SK-N-SH treated with all-trans-retinoic acid at 6 μM for 48 hours (cell line): ENCODE data around the gene XRCC3.

ENCODE experiments used
- ATAC-seq: fragments of 200-7000 bp; cut with Tn5 transposase; 3 replicates; pipeline ENCODE4 v1.9.1; 2020; ENCODE audit warnings: mild to moderate bottlenecking, moderate library complexity
- ARNTL ChIP-seq: fragments of 450-650 bp; formaldehyde crosslinking; IDR thresholded peaks from 2 replicates; pipeline ENCODE4 v1.5.0; 2020; ENCODE audit warnings: low read depth, mild to moderate bottlenecking, moderate library complexity, borderline replicate concordance
- BACH2 ChIP-seq: fragments of 250-450 bp; sonication (Bioruptor Pico); IDR thresholded peaks from 2 replicates; pipeline ENCODE4 v1.9.0; 2021; ENCODE audit warnings: mild to moderate bottlenecking, borderline replicate concordance
- CSDC2 ChIP-seq: fragments of 250-450 bp; sonication (Bioruptor Pico); IDR thresholded peaks from 2 replicates; pipeline ENCODE4 v1.5.0; 2020; ENCODE audit warnings: mild to moderate bottlenecking, moderate library complexity
- ESRRG ChIP-seq: fragments of 250-450 bp; sonication (Bioruptor Pico); IDR thresholded peaks from 2 replicates; pipeline ENCODE4 v1.6.1; 2021; ENCODE audit warnings: mild to moderate bottlenecking
- OSR1 ChIP-seq: fragments of 250-450 bp; sonication (Bioruptor Pico); IDR thresholded peaks from 2 replicates; pipeline ENCODE4 v1.8.0; 2022; ENCODE audit warnings: moderate library complexity, mild to moderate bottlenecking, inconsistent platforms
- PPARA ChIP-seq: fragments of 250-450 bp; sonication (Bioruptor Pico); IDR thresholded peaks from 2 replicates; pipeline ENCODE4 v1.5.0; 2020; ENCODE audit warnings: mild to moderate bottlenecking, borderline replicate concordance
- RARB ChIP-seq: fragments of 250-450 bp; sonication (Bioruptor Pico); IDR thresholded peaks from 2 replicates; pipeline ENCODE4 v1.8.0; 2021; ENCODE audit warnings: mild to moderate bottlenecking, moderate library complexity
- SNAI2 ChIP-seq: fragments of 250-450 bp; sonication (Bioruptor Pico); IDR thresholded peaks from 2 replicates; pipeline ENCODE4 v1.5.0; 2020; ENCODE audit warnings: mild to moderate bottlenecking, moderate library complexity
- TCF4 ChIP-seq: fragments of 250-450 bp; sonication (Bioruptor Pico); IDR thresholded peaks from 2 replicates; pipeline ENCODE4 v1.8.0; 2021; ENCODE audit warnings: mild to moderate bottlenecking, moderate library complexity, borderline replicate concordance
- TOX ChIP-seq: fragments of 250-450 bp; sonication (Bioruptor Pico); IDR thresholded peaks from 2 replicates; pipeline ENCODE4 v1.8.0; 2021; ENCODE audit warnings: mild to moderate bottlenecking, moderate library complexity, borderline replicate concordance
- ZC3H10 ChIP-seq: fragments of 250-450 bp; sonication (Bioruptor Pico); IDR thresholded peaks from 2 replicates; pipeline ENCODE4 v1.5.1; 2021; ENCODE audit warnings: mild to moderate bottlenecking, moderate library complexity
- ZFP30 ChIP-seq: fragments of 450-650 bp; formaldehyde crosslinking; IDR thresholded peaks from 2 replicates; pipeline ENCODE4 v1.5.0; 2022; ENCODE audit warnings: mild to moderate bottlenecking, moderate library complexity
- ZNF565 ChIP-seq: fragments of 450-650 bp; formaldehyde crosslinking; conservative IDR thresholded peaks from 2 replicates; pipeline ENCODE4 v1.5.0; 2020; ENCODE audit warnings: low read depth, mild to moderate bottlenecking, moderate library complexity
- ZNF70 ChIP-seq: fragments of 450-650 bp; formaldehyde crosslinking; IDR thresholded peaks from 2 replicates; pipeline ENCODE4 v1.5.0; 2020; ENCODE audit warnings: mild to moderate bottlenecking, moderate library complexity
- ZNF8 ChIP-seq: fragments of 450-650 bp; formaldehyde crosslinking; IDR thresholded peaks from 2 replicates; pipeline ENCODE4 v1.5.0; 2020; ENCODE audit warnings: mild to moderate bottlenecking, moderate library complexity
- TF ChIP-seq, protein P1 (sequence below): fragments of 250-450 bp; sonication (Bioruptor Pico); IDR thresholded peaks from 2 replicates; pipeline ENCODE4 v1.5.1; 2020; ENCODE audit warnings: low read depth, mild to moderate bottlenecking, moderate library complexity
- TF ChIP-seq, protein P2 (sequence below): fragments of 250-450 bp; sonication (Bioruptor Pico); IDR thresholded peaks from 2 replicates; pipeline ENCODE4 v1.5.1; 2021; ENCODE audit warnings: mild to moderate bottlenecking, moderate library complexity
- TF ChIP-seq, protein P3 (sequence below): fragments of 250-450 bp; sonication (Bioruptor Pico); IDR thresholded peaks from 2 replicates; pipeline ENCODE4 v1.8.0; 2021; ENCODE audit warnings: low read depth, mild to moderate bottlenecking, moderate library complexity, borderline replicate concordance
- TF ChIP-seq, protein P4 (sequence below): fragments of 250-450 bp; sonication (Bioruptor Pico); IDR thresholded peaks from 2 replicates; pipeline ENCODE4 v1.8.0; 2020; ENCODE audit warnings: mild to moderate bottlenecking, moderate library complexity, borderline replicate concordance
- TF ChIP-seq, protein P5 (sequence below): fragments of 250-450 bp; sonication (Bioruptor Pico); IDR thresholded peaks from 2 replicates; pipeline ENCODE4 v1.5.0; 2020; ENCODE audit warnings: mild to moderate bottlenecking, moderate library complexity

Gene XRCC3

DNA sequence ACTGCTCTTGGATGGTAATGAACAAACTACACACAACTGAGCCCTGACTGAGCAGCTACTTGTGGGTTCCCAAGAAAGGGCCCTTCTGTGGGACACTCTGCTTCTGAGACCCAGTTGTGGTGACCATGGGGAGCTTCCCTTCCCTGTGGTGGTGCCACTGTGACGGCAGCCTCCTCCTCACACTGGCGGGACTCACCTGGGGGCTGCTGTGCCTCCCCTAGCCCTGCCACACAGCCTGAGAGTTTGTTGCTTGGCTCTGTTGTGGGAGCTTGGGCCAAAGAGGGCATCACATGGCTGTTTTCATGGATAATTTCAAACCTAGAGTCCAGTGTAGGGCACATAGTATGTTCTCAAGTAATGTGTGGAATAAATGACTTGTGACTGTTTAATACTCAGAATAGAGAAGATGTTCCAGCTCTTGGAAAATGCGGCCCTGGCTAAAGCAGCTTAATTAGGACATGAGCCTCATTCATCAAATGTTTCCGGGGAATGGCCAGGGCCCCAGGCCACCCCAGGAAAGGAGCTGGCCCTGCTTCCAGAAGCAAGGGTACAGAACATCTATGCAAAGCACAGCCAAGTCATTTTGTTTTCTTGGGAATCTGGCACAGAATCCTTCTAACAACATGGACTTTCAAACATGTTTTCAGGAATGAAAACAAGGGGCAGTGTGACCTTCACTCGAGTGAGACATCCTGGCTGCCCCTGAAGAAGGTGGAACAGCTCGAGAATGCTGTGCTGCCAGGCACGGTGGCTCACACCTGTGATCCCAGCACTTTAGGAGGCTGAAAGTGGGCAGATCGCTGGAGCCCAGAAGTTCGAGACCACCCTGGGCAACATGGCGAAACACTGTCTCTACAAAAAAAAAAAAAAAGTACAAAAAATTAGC, 21.5 kb upstream of the XRCC3 start:
- ATAC-seq, result no peak
- TF ChIP-seq, protein P1, sequence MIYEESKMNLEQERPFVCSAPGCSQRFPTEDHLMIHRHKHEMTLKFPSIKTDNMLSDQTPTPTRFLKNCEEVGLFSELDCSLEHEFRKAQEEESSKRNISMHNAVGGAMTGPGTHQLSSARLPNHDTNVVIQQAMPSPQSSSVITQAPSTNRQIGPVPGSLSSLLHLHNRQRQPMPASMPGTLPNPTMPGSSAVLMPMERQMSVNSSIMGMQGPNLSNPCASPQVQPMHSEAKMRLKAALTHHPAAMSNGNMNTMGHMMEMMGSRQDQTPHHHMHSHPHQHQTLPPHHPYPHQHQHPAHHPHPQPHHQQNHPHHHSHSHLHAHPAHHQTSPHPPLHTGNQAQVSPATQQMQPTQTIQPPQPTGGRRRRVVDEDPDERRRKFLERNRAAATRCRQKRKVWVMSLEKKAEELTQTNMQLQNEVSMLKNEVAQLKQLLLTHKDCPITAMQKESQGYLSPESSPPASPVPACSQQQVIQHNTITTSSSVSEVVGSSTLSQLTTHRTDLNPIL, result no peak
- TF ChIP-seq TCF4, result no peak
- no peak for TF ChIP-seq ZNF70 (CRISPR knock-in tag)
- no peak for TF ChIP-seq BACH2 (CRISPR knock-in tag)
- TF ChIP-seq ESRRG (CRISPR knock-in tag), result no peak
- TF ChIP-seq RARB (CRISPR knock-in tag), result no peak
- TF ChIP-seq ARNTL (CRISPR knock-in tag), result no peak
- TF ChIP-seq TOX (CRISPR knock-in tag), result no peak
- TF ChIP-seq ZFP30 (CRISPR knock-in tag), result no peak
- TF ChIP-seq SNAI2 (CRISPR knock-in tag), result no peak
- TF ChIP-seq, protein P2, sequence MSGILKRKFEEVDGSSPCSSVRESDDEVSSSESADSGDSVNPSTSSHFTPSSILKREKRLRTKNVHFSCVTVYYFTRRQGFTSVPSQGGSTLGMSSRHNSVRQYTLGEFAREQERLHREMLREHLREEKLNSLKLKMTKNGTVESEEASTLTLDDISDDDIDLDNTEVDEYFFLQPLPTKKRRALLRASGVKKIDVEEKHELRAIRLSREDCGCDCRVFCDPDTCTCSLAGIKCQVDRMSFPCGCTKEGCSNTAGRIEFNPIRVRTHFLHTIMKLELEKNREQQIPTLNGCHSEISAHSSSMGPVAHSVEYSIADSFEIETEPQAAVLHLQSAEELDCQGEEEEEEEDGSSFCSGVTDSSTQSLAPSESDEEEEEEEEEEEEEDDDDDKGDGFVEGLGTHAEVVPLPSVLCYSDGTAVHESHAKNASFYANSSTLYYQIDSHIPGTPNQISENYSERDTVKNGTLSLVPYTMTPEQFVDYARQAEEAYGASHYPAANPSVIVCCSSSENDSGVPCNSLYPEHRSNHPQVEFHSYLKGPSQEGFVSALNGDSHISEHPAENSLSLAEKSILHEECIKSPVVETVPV (CRISPR knock-in tag), result no peak
- TF ChIP-seq PPARA (CRISPR knock-in tag), result no peak
- TF ChIP-seq, protein P3, sequence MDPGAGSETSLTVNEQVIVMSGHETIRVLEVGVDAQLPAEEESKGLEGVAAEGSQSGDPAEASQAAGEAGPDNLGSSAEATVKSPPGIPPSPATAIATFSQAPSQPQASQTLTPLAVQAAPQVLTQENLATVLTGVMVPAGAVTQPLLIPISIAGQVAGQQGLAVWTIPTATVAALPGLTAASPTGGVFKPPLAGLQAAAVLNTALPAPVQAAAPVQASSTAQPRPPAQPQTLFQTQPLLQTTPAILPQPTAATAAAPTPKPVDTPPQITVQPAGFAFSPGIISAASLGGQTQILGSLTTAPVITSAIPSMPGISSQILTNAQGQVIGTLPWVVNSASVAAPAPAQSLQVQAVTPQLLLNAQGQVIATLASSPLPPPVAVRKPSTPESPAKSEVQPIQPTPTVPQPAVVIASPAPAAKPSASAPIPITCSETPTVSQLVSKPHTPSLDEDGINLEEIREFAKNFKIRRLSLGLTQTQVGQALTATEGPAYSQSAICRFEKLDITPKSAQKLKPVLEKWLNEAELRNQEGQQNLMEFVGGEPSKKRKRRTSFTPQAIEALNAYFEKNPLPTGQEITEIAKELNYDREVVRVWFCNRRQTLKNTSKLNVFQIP (CRISPR knock-in tag), result no peak
- TF ChIP-seq, protein P4, sequence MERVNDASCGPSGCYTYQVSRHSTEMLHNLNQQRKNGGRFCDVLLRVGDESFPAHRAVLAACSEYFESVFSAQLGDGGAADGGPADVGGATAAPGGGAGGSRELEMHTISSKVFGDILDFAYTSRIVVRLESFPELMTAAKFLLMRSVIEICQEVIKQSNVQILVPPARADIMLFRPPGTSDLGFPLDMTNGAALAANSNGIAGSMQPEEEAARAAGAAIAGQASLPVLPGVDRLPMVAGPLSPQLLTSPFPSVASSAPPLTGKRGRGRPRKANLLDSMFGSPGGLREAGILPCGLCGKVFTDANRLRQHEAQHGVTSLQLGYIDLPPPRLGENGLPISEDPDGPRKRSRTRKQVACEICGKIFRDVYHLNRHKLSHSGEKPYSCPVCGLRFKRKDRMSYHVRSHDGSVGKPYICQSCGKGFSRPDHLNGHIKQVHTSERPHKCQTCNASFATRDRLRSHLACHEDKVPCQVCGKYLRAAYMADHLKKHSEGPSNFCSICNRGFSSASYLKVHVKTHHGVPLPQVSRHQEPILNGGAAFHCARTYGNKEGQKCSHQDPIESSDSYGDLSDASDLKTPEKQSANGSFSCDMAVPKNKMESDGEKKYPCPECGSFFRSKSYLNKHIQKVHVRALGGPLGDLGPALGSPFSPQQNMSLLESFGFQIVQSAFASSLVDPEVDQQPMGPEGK, result no peak
- TF ChIP-seq, protein P5, sequence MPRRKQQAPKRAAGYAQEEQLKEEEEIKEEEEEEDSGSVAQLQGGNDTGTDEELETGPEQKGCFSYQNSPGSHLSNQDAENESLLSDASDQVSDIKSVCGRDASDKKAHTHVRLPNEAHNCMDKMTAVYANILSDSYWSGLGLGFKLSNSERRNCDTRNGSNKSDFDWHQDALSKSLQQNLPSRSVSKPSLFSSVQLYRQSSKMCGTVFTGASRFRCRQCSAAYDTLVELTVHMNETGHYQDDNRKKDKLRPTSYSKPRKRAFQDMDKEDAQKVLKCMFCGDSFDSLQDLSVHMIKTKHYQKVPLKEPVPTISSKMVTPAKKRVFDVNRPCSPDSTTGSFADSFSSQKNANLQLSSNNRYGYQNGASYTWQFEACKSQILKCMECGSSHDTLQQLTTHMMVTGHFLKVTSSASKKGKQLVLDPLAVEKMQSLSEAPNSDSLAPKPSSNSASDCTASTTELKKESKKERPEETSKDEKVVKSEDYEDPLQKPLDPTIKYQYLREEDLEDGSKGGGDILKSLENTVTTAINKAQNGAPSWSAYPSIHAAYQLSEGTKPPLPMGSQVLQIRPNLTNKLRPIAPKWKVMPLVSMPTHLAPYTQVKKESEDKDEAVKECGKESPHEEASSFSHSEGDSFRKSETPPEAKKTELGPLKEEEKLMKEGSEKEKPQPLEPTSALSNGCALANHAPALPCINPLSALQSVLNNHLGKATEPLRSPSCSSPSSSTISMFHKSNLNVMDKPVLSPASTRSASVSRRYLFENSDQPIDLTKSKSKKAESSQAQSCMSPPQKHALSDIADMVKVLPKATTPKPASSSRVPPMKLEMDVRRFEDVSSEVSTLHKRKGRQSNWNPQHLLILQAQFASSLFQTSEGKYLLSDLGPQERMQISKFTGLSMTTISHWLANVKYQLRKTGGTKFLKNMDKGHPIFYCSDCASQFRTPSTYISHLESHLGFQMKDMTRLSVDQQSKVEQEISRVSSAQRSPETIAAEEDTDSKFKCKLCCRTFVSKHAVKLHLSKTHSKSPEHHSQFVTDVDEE (CRISPR knock-in tag), result no peak

DNA sequence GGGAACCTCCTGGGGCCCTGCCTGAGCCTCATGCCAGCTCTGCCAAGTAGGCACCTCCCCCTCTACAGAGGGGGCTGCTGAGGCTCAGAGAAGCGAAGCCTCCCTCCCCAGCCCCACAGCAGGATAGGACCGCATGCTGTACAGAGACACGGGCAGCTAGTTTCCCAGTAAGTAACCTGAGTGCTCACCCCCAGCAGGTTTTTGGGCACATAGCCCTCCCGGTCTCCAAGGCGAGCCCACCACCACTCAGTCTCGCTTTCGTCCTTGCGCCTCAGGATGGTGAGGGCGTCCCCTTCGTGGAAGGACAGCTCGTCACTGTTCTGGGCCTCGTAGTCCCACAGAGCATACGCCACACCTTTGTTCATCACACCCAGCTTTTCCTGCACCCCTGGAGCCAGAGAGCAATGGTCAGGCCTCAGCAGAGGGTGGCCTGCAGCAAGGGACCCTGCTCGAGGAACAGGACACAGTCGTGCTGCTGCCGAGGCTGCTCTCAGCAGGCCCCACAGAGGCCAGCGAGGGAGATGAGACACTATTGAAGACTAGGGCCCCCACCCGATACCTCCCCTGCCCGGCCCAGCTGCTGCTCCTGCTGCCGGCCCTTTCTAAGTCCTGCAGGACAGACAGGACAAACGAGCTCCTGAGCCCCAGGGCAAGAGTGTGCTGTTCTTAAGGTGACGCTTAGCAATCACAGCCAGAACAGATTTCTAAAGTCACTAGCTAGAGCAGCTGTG, 20.7 kb upstream of the XRCC3 start:
- no peak for ATAC-seq
- no peak for TF ChIP-seq ZNF8 (CRISPR knock-in tag)
- no peak for TF ChIP-seq CSDC2 (CRISPR knock-in tag)
- TF ChIP-seq, protein P3 (CRISPR knock-in tag), result no peak
- TF ChIP-seq ZNF565, result no peak
- no peak for TF ChIP-seq OSR1 (CRISPR knock-in tag)
- TF ChIP-seq BACH2 (CRISPR knock-in tag), result no peak
- TF ChIP-seq SNAI2 (CRISPR knock-in tag), result no peak
- TF ChIP-seq ZFP30 (CRISPR knock-in tag), result no peak
- no peak for TF ChIP-seq TOX (CRISPR knock-in tag)
- no peak for TF ChIP-seq ARNTL (CRISPR knock-in tag)
- no peak for TF ChIP-seq ZNF70 (CRISPR knock-in tag)
- no peak for TF ChIP-seq ZC3H10 (CRISPR knock-in tag)
- TF ChIP-seq, all 23 proteins: peak for 0
